SK-N-SH (cell line): ENCODE measurements around the gene PRDM10. TPM values are rescaled to one million over a fixed set of nuclear protein-coding genes. Genes with fewer than 3 reads are reported as not detected.

Experiments
- ELF1 ChIP-seq: IDR thresholded peaks from 2 replicates; pipeline ENCODE4 v1.4.0; 2012
- EP300 ChIP-seq, 2 experiments: IDR thresholded peaks; 2 replicates each; pipeline versions ENCODE4 v1.4.0 to v1.6.1; 2012; ENCODE audit warnings: borderline replicate concordance in 1 of 2, low read depth in 1 of 2, low read length in 1 of 2
- FOSL2 ChIP-seq: IDR thresholded peaks from 2 replicates; pipeline ENCODE4 v1.4.0; 2012; ENCODE audit warnings: low read depth, mild to moderate bottlenecking, moderate library complexity, borderline replicate concordance
- FOXM1 ChIP-seq: IDR thresholded peaks from 2 replicates; pipeline ENCODE4 v1.4.0; 2012; ENCODE audit warnings: low read depth, mild to moderate bottlenecking
- GABPA ChIP-seq: IDR thresholded peaks from 2 replicates; pipeline ENCODE4 v1.4.0; 2012; ENCODE audit warnings: low read depth, mild to moderate bottlenecking
- GATA2 ChIP-seq: sonication (generic); formaldehyde crosslinking; IDR thresholded peaks from 2 replicates; pipeline ENCODE4 v1.5.0; 2020; ENCODE audit warnings: mild to moderate bottlenecking, missing genetic modification reagents
- MEF2A ChIP-seq: IDR thresholded peaks from 2 replicates; pipeline ENCODE4 v1.4.0; 2012; ENCODE audit warnings: low read depth, borderline replicate concordance
- NFIC ChIP-seq: IDR thresholded peaks from 2 replicates; pipeline ENCODE4 v1.4.0; 2012; ENCODE audit warnings: borderline replicate concordance
- RAD21 ChIP-seq: IDR thresholded peaks from 2 replicates; pipeline ENCODE4 v1.6.1; 2012; ENCODE audit warnings: mild to moderate bottlenecking, low read length
- RXRA ChIP-seq: IDR thresholded peaks from 2 replicates; pipeline ENCODE4 v1.4.0; 2012; ENCODE audit warnings: low read depth, mild to moderate bottlenecking, borderline replicate concordance
- TEAD4 ChIP-seq: IDR thresholded peaks from 2 replicates; pipeline ENCODE4 v1.4.0; 2012; ENCODE audit warnings: mild to moderate bottlenecking, borderline replicate concordance; ENCODE audit not compliant: insufficient read depth
- YY1 ChIP-seq: IDR thresholded peaks from 2 replicates; pipeline ENCODE4 v1.4.0; 2012; ENCODE audit warnings: low read depth, mild to moderate bottlenecking
- polyA plus RNA-seq, 3 experiments: library from polyadenylated mRNA; depleted of rRNA; stranded (reverse); fragments of >200 nt; gene quantifications; 2 replicates each; pipeline ENCODE4 v1.2.3, GENCODE V29; 2012
- TF ChIP-seq, protein P1 (sequence below): IDR thresholded peaks from 2 replicates; pipeline ENCODE4 v1.6.1; 2012; ENCODE audit warnings: mild to moderate bottlenecking, low read depth, low read length, moderate library complexity
- TF ChIP-seq, protein P2 (sequence below): IDR thresholded peaks from 2 replicates; pipeline ENCODE4; 2012
- TF ChIP-seq, protein P3 (sequence below): fragments of 200-600 bp; sonication (generic); IDR thresholded peaks from 2 replicates; pipeline ENCODE4 v1.6.1; 2017; ENCODE audit warnings: antibody characterized with exemption, mild to moderate bottlenecking, moderate library complexity
- TF ChIP-seq, protein P4 (sequence below): IDR thresholded peaks from 2 replicates; pipeline ENCODE4 v1.4.0; 2012; ENCODE audit warnings: low read depth

Gene PRDM10
- polyA plus RNA-seq, 1 of the 3 experiments (the other 2 are of a cell fraction): 1.9 TPM

DNA sequence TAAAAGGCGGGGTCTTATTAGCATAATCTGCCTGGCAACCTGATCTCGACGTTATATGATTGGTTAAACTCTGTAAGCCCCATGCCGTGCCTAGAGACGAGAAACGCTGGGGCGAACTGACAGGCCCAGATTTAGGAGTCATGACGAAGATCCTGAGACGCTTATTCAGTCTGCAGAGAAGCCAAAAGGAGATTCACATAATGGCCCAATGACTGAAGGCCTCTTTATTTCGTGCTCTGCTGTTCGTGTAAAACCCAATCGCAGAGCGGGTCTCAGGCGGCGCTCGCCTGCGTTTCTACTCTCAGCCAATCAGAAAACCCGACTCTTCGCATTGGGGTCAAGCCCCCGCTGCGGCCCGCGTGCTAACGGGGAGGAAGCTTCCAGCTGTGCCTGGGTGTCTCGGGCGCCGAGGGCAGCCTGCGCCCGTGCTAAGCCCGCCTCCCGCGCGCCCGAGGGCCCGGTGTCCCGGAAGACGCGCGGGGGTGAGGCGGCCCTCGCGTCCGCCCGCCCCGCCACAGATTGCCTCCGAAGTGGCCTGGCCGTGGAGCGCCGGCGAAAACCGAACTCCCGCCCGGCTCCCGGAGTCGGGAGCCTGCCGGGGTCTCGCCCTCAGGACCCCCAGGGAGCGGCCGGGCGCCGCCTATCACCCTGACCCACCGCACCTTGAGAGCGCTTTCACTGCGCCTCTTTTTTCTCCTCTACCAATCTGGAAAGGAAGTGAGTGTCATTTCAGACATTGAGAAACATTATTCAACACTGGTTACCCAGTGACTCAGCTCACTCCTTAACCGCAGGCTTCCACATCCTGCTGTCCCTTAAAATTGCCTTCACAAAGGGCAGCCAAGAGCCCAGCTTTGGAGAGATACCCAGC is 446 bp upstream of the PRDM10 start (continued):
- TF ChIP-seq, protein P1, sequence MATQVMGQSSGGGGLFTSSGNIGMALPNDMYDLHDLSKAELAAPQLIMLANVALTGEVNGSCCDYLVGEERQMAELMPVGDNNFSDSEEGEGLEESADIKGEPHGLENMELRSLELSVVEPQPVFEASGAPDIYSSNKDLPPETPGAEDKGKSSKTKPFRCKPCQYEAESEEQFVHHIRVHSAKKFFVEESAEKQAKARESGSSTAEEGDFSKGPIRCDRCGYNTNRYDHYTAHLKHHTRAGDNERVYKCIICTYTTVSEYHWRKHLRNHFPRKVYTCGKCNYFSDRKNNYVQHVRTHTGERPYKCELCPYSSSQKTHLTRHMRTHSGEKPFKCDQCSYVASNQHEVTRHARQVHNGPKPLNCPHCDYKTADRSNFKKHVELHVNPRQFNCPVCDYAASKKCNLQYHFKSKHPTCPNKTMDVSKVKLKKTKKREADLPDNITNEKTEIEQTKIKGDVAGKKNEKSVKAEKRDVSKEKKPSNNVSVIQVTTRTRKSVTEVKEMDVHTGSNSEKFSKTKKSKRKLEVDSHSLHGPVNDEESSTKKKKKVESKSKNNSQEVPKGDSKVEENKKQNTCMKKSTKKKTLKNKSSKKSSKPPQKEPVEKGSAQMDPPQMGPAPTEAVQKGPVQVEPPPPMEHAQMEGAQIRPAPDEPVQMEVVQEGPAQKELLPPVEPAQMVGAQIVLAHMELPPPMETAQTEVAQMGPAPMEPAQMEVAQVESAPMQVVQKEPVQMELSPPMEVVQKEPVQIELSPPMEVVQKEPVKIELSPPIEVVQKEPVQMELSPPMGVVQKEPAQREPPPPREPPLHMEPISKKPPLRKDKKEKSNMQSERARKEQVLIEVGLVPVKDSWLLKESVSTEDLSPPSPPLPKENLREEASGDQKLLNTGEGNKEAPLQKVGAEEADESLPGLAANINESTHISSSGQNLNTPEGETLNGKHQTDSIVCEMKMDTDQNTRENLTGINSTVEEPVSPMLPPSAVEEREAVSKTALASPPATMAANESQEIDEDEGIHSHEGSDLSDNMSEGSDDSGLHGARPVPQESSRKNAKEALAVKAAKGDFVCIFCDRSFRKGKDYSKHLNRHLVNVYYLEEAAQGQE: peak; percentile 50
- TF ChIP-seq FOXM1 (peak; percentile 29; the same call in 1 of the 2 replicates), GATA2 (no peak), TEAD4 (peak; percentile 43; the same call in 1 of the 2 replicates), RAD21 (no peak), FOSL2 (peak; percentile 87; the same call in 1 of the 2 replicates), RXRA (peak; percentile 48; the same call in 1 of the 2 replicates), MEF2A (no peak), NFIC (peak; percentile 72; the same call in 1 of the 2 replicates), ELF1 (peak; percentile 53), GABPA (peak; percentile 43; the same call in 1 of the 2 replicates), EP300 (IDR thresholded peaks at IDR 0.05; ENCODE audit: borderline replicate concordance in 1 of 2, low read depth in 1 of 2, low read length in 1 of 2) (peak; percentile 39 to 90; a peak in 1 of 4 replicates), YY1 (peak; percentile 45; the same call in 1 of the 2 replicates)
- TF ChIP-seq, protein P2, sequence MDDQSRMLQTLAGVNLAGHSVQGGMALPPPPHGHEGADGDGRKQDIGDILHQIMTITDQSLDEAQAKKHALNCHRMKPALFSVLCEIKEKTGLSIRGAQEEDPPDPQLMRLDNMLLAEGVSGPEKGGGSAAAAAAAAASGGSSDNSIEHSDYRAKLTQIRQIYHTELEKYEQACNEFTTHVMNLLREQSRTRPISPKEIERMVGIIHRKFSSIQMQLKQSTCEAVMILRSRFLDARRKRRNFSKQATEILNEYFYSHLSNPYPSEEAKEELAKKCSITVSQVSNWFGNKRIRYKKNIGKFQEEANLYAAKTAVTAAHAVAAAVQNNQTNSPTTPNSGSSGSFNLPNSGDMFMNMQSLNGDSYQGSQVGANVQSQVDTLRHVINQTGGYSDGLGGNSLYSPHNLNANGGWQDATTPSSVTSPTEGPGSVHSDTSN: peak; percentile 96
- TF ChIP-seq, protein P3, sequence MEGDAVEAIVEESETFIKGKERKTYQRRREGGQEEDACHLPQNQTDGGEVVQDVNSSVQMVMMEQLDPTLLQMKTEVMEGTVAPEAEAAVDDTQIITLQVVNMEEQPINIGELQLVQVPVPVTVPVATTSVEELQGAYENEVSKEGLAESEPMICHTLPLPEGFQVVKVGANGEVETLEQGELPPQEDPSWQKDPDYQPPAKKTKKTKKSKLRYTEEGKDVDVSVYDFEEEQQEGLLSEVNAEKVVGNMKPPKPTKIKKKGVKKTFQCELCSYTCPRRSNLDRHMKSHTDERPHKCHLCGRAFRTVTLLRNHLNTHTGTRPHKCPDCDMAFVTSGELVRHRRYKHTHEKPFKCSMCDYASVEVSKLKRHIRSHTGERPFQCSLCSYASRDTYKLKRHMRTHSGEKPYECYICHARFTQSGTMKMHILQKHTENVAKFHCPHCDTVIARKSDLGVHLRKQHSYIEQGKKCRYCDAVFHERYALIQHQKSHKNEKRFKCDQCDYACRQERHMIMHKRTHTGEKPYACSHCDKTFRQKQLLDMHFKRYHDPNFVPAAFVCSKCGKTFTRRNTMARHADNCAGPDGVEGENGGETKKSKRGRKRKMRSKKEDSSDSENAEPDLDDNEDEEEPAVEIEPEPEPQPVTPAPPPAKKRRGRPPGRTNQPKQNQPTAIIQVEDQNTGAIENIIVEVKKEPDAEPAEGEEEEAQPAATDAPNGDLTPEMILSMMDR: no peak
- TF ChIP-seq, protein P4, sequence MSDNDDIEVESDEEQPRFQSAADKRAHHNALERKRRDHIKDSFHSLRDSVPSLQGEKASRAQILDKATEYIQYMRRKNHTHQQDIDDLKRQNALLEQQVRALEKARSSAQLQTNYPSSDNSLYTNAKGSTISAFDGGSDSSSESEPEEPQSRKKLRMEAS: peak; percentile 92
